Right lobe of liver (tissue), 6 donors: ENCODE measurements around the gene NFIA. TPM values are rescaled to one million over a fixed set of nuclear protein-coding genes. Genes with fewer than 3 reads are reported as not detected.
A peak's percentile ranks its signal among the peaks of the same experiment; 100 is the strongest.

Source experiments
- ATAC-seq, 4 donors: fragments of 200-7000 bp; cut with Tn5 transposase; one replicate each; pipeline ENCODE4 v1.9.1; 2020; ENCODE audit warnings: mild to moderate bottlenecking in 4 of 4, moderate library complexity in 4 of 4
- DNase-seq, 3 donors: peaks; one replicate each; pipeline ENCODE4 v3.0.0-alpha.2; 2020
- H3K27ac ChIP-seq, 3 donors: fragments of 200-600 bp; one replicate each; pipeline ENCODE4 v1.8.0; 2022
- H3K27me3 ChIP-seq, 2 donors: fragments of 200-600 bp; one replicate each; pipeline ENCODE4 v1.8.0; 2022
- H3K36me3 ChIP-seq, 4 donors: fragments of 200-600 bp; sonication (generic) in 1 of 4; one replicate each; pipeline versions ENCODE4 v1.5.1 to v1.8.0; 2017 to 2022; ENCODE audit warnings: control low read depth in 1 of 4
- H3K4me1 ChIP-seq, 4 donors: fragments of 200-600 bp; sonication (generic) in 1 of 4; one replicate each; pipeline versions ENCODE4 v1.5.1 to v1.8.0; 2017 to 2022; ENCODE audit warnings: control low read depth in 1 of 4
- H3K4me3 ChIP-seq, 3 donors: fragments of 200-600 bp; one replicate each; pipeline ENCODE4 v1.8.0; 2022
- H3K9me3 ChIP-seq, 4 donors: fragments of 200-600 bp; sonication (generic) in 1 of 4; one replicate each; pipeline versions ENCODE4 v1.5.1 to v1.8.0; 2017 to 2022; ENCODE audit warnings: control low read depth in 1 of 4
- CTCF ChIP-seq, 4 donors: fragments of 200-600 bp in 3 of 4; fragments of 450-650 bp in 1 of 4; IDR thresholded peaks; one replicate each; pipeline versions ENCODE4 v1.5.1 to v1.8.0; 2016 to 2022; ENCODE audit warnings: antibody characterized with exemption in 4 of 4, mild to moderate bottlenecking in 2 of 4
- POLR2A ChIP-seq: fragments of 450-650 bp; IDR thresholded peaks from one replicate; pipeline ENCODE4 v1.6.1; 2017; ENCODE audit warnings: antibody characterized with exemption, mild to moderate bottlenecking
- WGBS: methylation state at CpG from one replicate; pipeline ENCODE4 v1.1.6; 2018; ENCODE audit warnings: low coverage, low lambda C conversion rate; ENCODE audit not compliant: insufficient coverage; ENCODE audit errors: missing lambda C conversion rate; 5-methylcytosine and 5-hydroxymethylcytosine counted together
- intact Hi-C, 2 donors: fragments of 100-400 bp; cut with DNase I; formaldehyde crosslinking; loops; one replicate each; pipeline versions ENCODE4 v1.11.2 to v1.14.1; 2022
- total RNA-seq, 6 experiments: library from RNA; depleted of rRNA in 2 of 6; stranded (reverse); fragments of >200 nt in 2 of 6; fragmentation: NEBNext Ultra II Directional in 3 of 6; extraction: Animal tissue kit (Norgen Biotek cat#: 25700) in 3 of 6; gene quantifications; one replicate each; pipeline versions ENCODE4 v1.1.0 to v1.2.4, GENCODE V29; 2016 to 2023
- donor health status: DM: no; HTN: yes; CAD: no.
- donor health status: DM: no; HTN: no; CAD: no.
- donor health status: DM: no; HTN: no; CAD: no.
- donor health status: DM: no; HTN: yes; CAD: no.
- donor health status: DM: no; HTN: yes; CAD: no.

NFIA gene
- total RNA-seq, 6 experiments from 2014 or later, result 36.7 to 97.2 (median 57.9) TPM

- intact Hi-C loops, result no loop called here
Observed at GRCh38 chr1:61434276-61434675, 351.9 kb downstream of the NFIA start.

GRCh38 chr1:61435226-61435625 is 352.9 kb downstream of the NFIA start:
- Histone ChIP-seq H3K27me3 (no peaks in the 10 kb centered on the region), H3K9me3 (no peaks in the 10 kb centered on the region), H3K36me3 (peaks cover 0 to 5% (median 0%) of the 10 kb centered on the region in 4 donors), H3K27ac (no peak overlapping the region), H3K4me3 (no peak overlapping the region), H3K4me1 (no peaks in the 10 kb centered on the region)
- ATAC-seq (no peak), DNase-seq (no peak)
- WGBS, result 33% methylated on average over 5 of the region's 5 CpGs
- intact Hi-C loops, result no loop called here
- TF ChIP-seq POLR2A (no peak), CTCF (IDR thresholded peaks at IDR 0.05) (no peak)

More at GRCh38 chr1:61434276-61434675, 351.9 kb downstream of the NFIA start:
- WGBS, result 92% methylated on average over 5 of the region's 5 CpGs
- Histone ChIP-seq H3K4me1 (no peaks in the 10 kb centered on the region), H3K9me3 (no peaks in the 10 kb centered on the region), H3K27ac (no peak overlapping the region), H3K4me3 (no peak overlapping the region), H3K36me3 (peaks cover 0 to 5% (median 0%) of the 10 kb centered on the region in 4 donors), H3K27me3 (no peaks in the 10 kb centered on the region)
- DNase-seq (no peak), ATAC-seq (no peak)
- TF ChIP-seq CTCF (IDR thresholded peaks at IDR 0.05) (no peak), POLR2A (no peak)

GRCh38 chr1:61436016-61436415 is 353.7 kb downstream of the NFIA start:
- WGBS, result 48% methylated on average over 3 of the region's 3 CpGs
- no peaks in the 10 kb centered on the region for H3K4me1 ChIP-seq
- no peaks in the 10 kb centered on the region for H3K9me3 ChIP-seq
- H3K27me3 ChIP-seq, result no peaks in the 10 kb centered on the region
- no peak for TF ChIP-seq POLR2A
- no peak for TF ChIP-seq CTCF (IDR thresholded peaks at IDR 0.05)
- peaks cover 0 to 5% (median 0%) of the 10 kb centered on the region in 4 donors for H3K36me3 ChIP-seq
- no peak overlapping the region for H3K27ac ChIP-seq
- no peak for DNase-seq
- H3K4me3 ChIP-seq, result no peak overlapping the region
- ATAC-seq, result peak in 3 of 4 donors; percentile 21 to 43 (median 31)
- intact Hi-C loops, result no loop called here

GRCh38 chr1:61436491-61437120 is 354.2 kb downstream of the NFIA start:
- no peaks in the 10 kb centered on the region for H3K9me3 ChIP-seq
- no peak overlapping the region for H3K4me3 ChIP-seq
- H3K27ac ChIP-seq, result no peak overlapping the region
- 69% methylated on average over 4 of the region's 5 CpGs for WGBS
- ATAC-seq, result peak in 2 of 4 donors; percentile 19 to 64
- TF ChIP-seq POLR2A (no peak), CTCF (IDR thresholded peaks at IDR 0.05) (no peak)
- peaks cover 0 to 5% (median 0%) of the 10 kb centered on the region in 4 donors for H3K36me3 ChIP-seq
- H3K4me1 ChIP-seq, result no peaks in the 10 kb centered on the region
- H3K27me3 ChIP-seq, result no peaks in the 10 kb centered on the region
- intact Hi-C loops, result no loop called here
- DNase-seq, result no peak
